Measurements from ENCODE around the gene GLYATL1.

The GLYATL1 gene

DNA sequence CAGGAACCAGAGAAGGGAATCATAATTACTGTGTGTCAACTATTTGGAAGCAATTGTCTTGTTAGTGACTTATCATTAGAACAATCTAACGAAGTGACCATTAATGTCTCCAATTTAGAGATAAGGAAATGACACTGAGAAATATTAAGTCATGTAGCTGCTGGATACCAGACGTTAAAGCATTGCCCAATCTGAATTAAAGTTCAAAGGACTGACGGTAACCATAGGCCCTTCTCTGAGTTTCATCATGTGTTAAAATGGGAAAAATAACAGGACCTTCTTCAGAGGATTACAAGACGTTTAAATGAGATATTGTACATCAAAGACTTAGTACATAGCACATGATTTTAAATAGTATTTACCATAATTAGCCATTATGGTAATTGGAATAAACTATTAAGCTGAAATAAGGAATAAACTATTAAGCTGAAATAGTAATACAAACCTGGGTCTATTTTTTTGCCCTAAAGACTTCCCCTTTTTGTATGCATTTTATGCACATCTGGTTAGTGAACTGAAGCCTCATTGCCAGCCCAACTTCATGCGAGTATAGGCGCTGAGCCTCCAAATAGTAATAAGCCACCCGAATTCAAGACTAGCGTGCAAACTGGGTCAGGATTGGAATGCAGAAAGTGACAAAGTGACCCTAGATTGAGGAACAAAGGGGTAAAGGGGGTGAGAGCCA, 41.0 kb downstream of the GLYATL1 start:
- TF ChIP-seq, protein P1, sequence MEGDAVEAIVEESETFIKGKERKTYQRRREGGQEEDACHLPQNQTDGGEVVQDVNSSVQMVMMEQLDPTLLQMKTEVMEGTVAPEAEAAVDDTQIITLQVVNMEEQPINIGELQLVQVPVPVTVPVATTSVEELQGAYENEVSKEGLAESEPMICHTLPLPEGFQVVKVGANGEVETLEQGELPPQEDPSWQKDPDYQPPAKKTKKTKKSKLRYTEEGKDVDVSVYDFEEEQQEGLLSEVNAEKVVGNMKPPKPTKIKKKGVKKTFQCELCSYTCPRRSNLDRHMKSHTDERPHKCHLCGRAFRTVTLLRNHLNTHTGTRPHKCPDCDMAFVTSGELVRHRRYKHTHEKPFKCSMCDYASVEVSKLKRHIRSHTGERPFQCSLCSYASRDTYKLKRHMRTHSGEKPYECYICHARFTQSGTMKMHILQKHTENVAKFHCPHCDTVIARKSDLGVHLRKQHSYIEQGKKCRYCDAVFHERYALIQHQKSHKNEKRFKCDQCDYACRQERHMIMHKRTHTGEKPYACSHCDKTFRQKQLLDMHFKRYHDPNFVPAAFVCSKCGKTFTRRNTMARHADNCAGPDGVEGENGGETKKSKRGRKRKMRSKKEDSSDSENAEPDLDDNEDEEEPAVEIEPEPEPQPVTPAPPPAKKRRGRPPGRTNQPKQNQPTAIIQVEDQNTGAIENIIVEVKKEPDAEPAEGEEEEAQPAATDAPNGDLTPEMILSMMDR (IDR thresholded peaks at IDR 0.05), result no peak
- no peaks in the 10 kb centered on the region for H3K4me1 Mint-ChIP-seq
- H3K9me3 Mint-ChIP-seq, result peaks cover 17% of the 10 kb centered on the region
- H3K27ac Mint-ChIP-seq, result no peak overlapping the region
- DNase-seq, result no peak
- peaks cover 2% of the 10 kb centered on the region for H3K27me3 Mint-ChIP-seq (ENCODE audit: low read depth, poor library complexity)
- no peaks in the 10 kb centered on the region for H3K36me3 Mint-ChIP-seq (ENCODE audit: low read depth)
- H3K4me3 Mint-ChIP-seq, result no peak overlapping the region

DNA sequence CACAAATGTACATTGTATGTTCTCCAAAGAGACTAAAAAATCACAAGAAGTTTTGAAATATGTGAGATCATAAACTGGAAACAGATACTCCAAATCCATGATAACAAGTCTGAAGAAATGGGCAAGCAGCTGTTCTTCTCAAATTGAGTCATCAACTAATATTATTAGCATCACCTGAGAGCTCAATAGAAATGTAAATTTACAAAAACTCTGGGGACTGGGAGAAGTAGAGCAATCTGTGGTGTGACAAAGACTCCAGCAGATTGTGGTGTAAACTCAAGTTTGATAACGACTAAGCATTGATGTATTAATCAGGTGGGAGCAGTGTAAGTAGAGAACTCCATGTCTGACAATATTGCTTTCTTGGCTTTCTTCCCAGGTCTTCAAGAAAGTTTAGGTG, 53.2 kb downstream of the GLYATL1 start:
- DNase-seq, result no peak
- Mint-ChIP-seq H3K36me3 (ENCODE audit: low read depth) (no peaks in the 10 kb centered on the region), H3K27me3 (ENCODE audit: low read depth, poor library complexity) (peaks cover 5% of the 10 kb centered on the region), H3K27ac (no peak overlapping the region), H3K9me3 (no peaks in the 10 kb centered on the region), H3K4me1 (no peaks in the 10 kb centered on the region), H3K4me3 (no peak overlapping the region)
- TF ChIP-seq, protein P1 (IDR thresholded peaks at IDR 0.05), result no peak

GRCh38 chr11:58994171-58994570, 54.9 kb downstream of the GLYATL1 start:
- peaks cover 7% of the 10 kb centered on the region for H3K27me3 Mint-ChIP-seq (ENCODE audit: low read depth, poor library complexity)

DNA sequence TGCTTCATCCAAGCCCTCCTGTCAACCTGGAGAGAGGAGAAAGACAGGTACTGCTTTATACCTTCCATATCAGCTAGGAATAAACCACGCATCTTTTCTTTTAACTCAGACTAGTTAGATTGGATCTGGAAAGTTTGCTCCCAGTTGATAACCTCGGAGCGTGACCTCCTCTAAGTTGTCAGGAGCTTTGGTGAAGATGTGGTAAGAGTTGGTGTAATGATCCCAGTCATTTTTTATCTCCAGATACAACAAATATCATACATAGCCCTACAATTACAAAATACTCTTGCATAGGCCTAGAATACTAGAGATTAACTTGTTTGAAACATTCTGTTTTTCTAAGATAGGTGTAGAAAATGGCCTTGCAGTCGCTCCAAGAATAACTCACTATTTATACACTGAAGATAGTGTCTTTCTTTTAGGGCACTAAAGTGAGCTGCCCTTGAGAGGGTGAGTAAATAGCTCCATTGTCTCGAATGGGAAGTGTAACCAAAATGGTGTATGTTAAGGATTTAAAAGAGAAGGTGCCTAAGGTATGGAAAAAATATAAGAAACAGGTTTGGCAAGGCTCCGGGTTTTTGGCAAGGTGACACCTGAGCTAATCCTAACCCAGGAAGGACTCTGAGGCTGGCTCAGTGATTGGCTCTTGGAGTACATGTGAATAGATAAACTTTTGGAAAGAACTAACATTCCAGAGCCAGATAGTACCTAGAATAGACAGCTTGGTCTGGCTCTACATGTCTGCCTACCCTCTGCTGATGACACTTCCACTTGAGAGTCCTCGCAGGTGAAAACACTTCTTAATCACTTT, 59.4 kb downstream of the GLYATL1 start:
- Mint-ChIP-seq H3K27ac (no peak overlapping the region), H3K9me3 (no peaks in the 10 kb centered on the region), H3K27me3 (ENCODE audit: low read depth, poor library complexity) (peaks cover 2% of the 10 kb centered on the region), H3K4me3 (no peak overlapping the region), H3K36me3 (ENCODE audit: low read depth) (no peaks in the 10 kb centered on the region), H3K4me1 (no peaks in the 10 kb centered on the region)
- DNase-seq, result no peak
- TF ChIP-seq, protein P1 (IDR thresholded peaks at IDR 0.05), result no peak

More at GRCh38 chr11:58994171-58994570, 54.9 kb downstream of the GLYATL1 start:
- no peaks in the 10 kb centered on the region for H3K36me3 Mint-ChIP-seq (ENCODE audit: low read depth)
- DNase-seq, result no peak
- TF ChIP-seq, protein P1 (IDR thresholded peaks at IDR 0.05), result no peak
- H3K27ac Mint-ChIP-seq, result no peak overlapping the region
- no peak overlapping the region for H3K4me3 Mint-ChIP-seq
- no peaks in the 10 kb centered on the region for H3K9me3 Mint-ChIP-seq
- no peaks in the 10 kb centered on the region for H3K4me1 Mint-ChIP-seq

DNA sequence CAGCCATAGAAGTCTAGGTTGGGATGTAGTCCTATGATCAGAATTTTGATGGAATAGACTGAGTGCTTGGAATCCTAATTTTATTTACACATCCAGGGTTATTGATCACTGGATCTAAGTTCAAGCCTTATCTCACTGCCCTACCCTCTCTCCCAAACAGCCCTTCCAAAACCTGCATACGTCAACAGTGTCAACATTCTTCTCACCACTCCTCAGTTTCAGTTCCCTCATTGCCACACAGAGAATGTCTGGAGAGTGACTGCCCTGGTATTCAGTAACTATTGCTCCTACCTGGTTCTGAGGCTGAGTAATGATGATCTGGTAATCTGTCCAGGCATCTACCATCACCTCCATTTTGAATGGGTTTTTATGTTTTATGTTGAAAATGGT, 60.0 kb downstream of the GLYATL1 start:
- DNase-seq, result no peak
- H3K9me3 Mint-ChIP-seq, result no peaks in the 10 kb centered on the region
- peaks cover 2% of the 10 kb centered on the region for H3K27me3 Mint-ChIP-seq (ENCODE audit: low read depth, poor library complexity)
- H3K36me3 Mint-ChIP-seq (ENCODE audit: low read depth), result no peaks in the 10 kb centered on the region
- no peak overlapping the region for H3K4me3 Mint-ChIP-seq
- TF ChIP-seq, protein P1 (IDR thresholded peaks at IDR 0.05), result no peak
- H3K27ac Mint-ChIP-seq, result no peak overlapping the region
- no peaks in the 10 kb centered on the region for H3K4me1 Mint-ChIP-seq
